Activated CD4-positive, alpha-beta T cell treated with anti-CD3 and anti-CD28 coated beads, Interleukin-2, Interleukin-6, amounts not matched to agents 100 ng/mL and 50 ng/mL, durations not matched to agents 16 hours and 8 hours (primary cell): Measurements from ENCODE around the gene ZNF280B.
"Not testable (repeated sequence)": the region's sequence is repeated elsewhere in the genome, so short reads cannot be mapped to it uniquely, and the experiment has no call there.

Experiments
- DNase-seq: peaks from one replicate; pipeline ENCODE4 v3.0.0-alpha.2; 2020

Gene ZNF280B

GRCh38 chr22:22462813-22463567 is 45.6 kb downstream of the ZNF280B start:
- DNase-seq = peak; percentile 27

- no peak for DNase-seq
Measured at GRCh38 chr22:22461583-22461982, 47.0 kb downstream of the ZNF280B start.

- no peak for DNase-seq
Measured at GRCh38 chr22:22461111-22461510, 47.4 kb downstream of the ZNF280B start.

GRCh38 chr22:22460635-22461034 is 47.9 kb downstream of the ZNF280B start:
- peak; percentile 8 for DNase-seq

- no peak for DNase-seq
Measured at GRCh38 chr22:22460060-22460459, 48.5 kb downstream of the ZNF280B start.

- DNase-seq = no peak
Measured at GRCh38 chr22:22458896-22459588, 49.5 kb downstream of the ZNF280B start.

GRCh38 chr22:22458387-22458786 is 50.2 kb downstream of the ZNF280B start:
- DNase-seq = no peak

GRCh38 chr22:22454997-22455396 is 53.5 kb downstream of the ZNF280B start:
- DNase-seq = no peak

- no peak for DNase-seq
Measured at GRCh38 chr22:22452996-22453686, 55.4 kb downstream of the ZNF280B start.

- DNase-seq = no peak
Measured at GRCh38 chr22:22452211-22452610, 56.3 kb downstream of the ZNF280B start.

GRCh38 chr22:22450343-22450839 is 58.2 kb downstream of the ZNF280B start:
- no peak for DNase-seq

GRCh38 chr22:22449819-22450218 is 58.7 kb downstream of the ZNF280B start:
- DNase-seq = no peak

- DNase-seq = no peak
Measured at GRCh38 chr22:22446517-22446916, 62.0 kb downstream of the ZNF280B start.

- DNase-seq = not testable (repeated sequence)
Measured at GRCh38 chr22:22444007-22444589, 64.4 kb downstream of the ZNF280B start.

- DNase-seq = no peak
Measured at GRCh38 chr22:22442928-22443709, 65.4 kb downstream of the ZNF280B start.

- not testable (repeated sequence) for DNase-seq
Measured at GRCh38 chr22:22441626-22442025, 66.9 kb downstream of the ZNF280B start.

- no peak for DNase-seq
Measured at GRCh38 chr22:22440188-22440587, 68.4 kb downstream of the ZNF280B start.
